Measurements from ENCODE around the gene PDE4D.

The PDE4D gene

DNA sequence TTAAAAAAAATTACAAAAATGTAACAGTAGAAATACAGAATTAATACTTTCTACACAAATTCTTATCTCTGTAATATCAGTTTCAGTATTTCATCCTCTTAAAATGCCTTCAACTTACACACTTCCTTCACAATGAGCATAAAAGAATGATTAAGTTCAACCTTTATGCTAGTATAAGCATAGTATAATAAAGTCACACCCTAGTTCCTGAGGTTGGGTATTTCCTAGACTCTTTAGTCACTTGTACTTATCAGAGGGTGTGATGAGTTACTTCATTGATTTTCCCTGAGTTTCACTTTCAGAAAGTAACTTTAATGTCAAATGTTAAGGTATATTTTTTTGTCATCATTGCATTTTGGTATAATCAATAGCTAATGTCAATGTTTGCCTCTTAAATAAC is 302.4 kb downstream of the PDE4D start:
- Histone ChIP-seq H4K8ac (ENCODE audit: low read depth, low read length) (no peak overlapping the region), H2AFZ (ENCODE audit: low read length) (no peak overlapping the region), H2BK15ac (ENCODE audit: low read length) (no peak overlapping the region), H2BK5ac (ENCODE audit: low read length) (no peak overlapping the region), H3K27me3 (ENCODE audit: control insufficient read depth in 3 of 3, insufficient read depth in 3 of 3, low read depth in 1 of 3, low read length in 3 of 3) (no peaks in the 10 kb centered on the region), H3K79me1 (ENCODE audit: low read depth, low read length) (no peaks in the 10 kb centered on the region), H3K36me3 (replicated peaks in 1 of 2; ENCODE audit: control insufficient read depth in 2 of 2, insufficient read depth in 2 of 2, low read length in 2 of 2) (no peaks in the 10 kb centered on the region), H4K91ac (ENCODE audit: low read depth, low read length, poor library complexity) (no peak overlapping the region), H2BK12ac (ENCODE audit: low read length) (no peak overlapping the region), H3K4me1 (ENCODE audit: control insufficient read depth in 2 of 2, insufficient read depth in 1 of 2, low read depth in 1 of 2, low read length in 2 of 2) (peaks cover 7 to 16% of the 10 kb centered on the region in 2 donors), H3K27ac (replicated peaks; ENCODE audit: low read length) (no peak overlapping the region), H3K14ac (ENCODE audit: low read length) (no peak overlapping the region), H3K4me2 (ENCODE audit: insufficient read depth, low read length, poor library complexity, severe bottlenecking) (no peak overlapping the region), H3K9me3 (replicated peaks in 1 of 2; ENCODE audit: control insufficient read depth in 2 of 2, insufficient read depth in 1 of 2, low read depth in 1 of 2, low read length in 2 of 2) (peaks cover 0 to 5% of the 10 kb centered on the region in 2 donors), H3K18ac (ENCODE audit: low read length) (no peak overlapping the region), H3K4me3 (ENCODE audit: low read length in 2 of 2) (no peak overlapping the region), H2AK5ac (ENCODE audit: low read depth, low read length) (no peak overlapping the region), H2BK120ac (ENCODE audit: low read depth, low read length) (no peak overlapping the region), H3K4ac (ENCODE audit: low read length) (no peak overlapping the region), H3K9ac (ENCODE audit: low read depth, low read length, poor library complexity) (no peak overlapping the region), H3K23ac (ENCODE audit: low read depth, low read length, poor library complexity) (no peak overlapping the region)
- no peak for DNase-seq (ENCODE audit: low spot score)

DNA sequence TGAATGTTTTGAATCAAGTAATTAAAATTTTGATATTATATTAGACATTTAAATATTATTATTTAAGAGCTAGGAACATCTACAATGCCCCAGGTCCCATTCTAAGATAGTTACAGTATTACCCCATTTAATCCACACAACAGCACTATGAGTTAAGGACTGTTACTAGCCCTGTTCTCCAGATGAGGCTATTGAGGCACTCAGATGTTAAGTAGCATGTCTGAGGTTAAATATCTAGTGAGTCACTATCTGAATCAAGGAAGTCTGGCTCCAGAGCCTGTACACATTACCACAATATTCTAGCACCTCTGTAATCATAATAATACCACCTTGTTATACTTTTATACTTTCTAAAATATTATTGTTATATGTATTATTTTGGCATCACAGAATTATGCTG is 304.6 kb downstream of the PDE4D start:
- no peak overlapping the region for H2AFZ ChIP-seq (ENCODE audit: low read length)
- no peak overlapping the region for H3K23ac ChIP-seq (ENCODE audit: low read depth, low read length, poor library complexity)
- H2BK12ac ChIP-seq (ENCODE audit: low read length) = no peak overlapping the region
- H2BK15ac ChIP-seq (ENCODE audit: low read length) = no peak overlapping the region
- no peak overlapping the region for H3K9ac ChIP-seq (ENCODE audit: low read depth, low read length, poor library complexity)
- no peak overlapping the region for H3K27ac ChIP-seq (replicated peaks; ENCODE audit: low read length)
- no peak overlapping the region for H3K4me3 ChIP-seq (ENCODE audit: low read length in 2 of 2)
- no peak overlapping the region for H3K4ac ChIP-seq (ENCODE audit: low read length)
- no peak for DNase-seq (ENCODE audit: low spot score)
- H2BK5ac ChIP-seq (ENCODE audit: low read length) = no peak overlapping the region
- H4K91ac ChIP-seq (ENCODE audit: low read depth, low read length, poor library complexity) = no peak overlapping the region
- no peak overlapping the region for H4K8ac ChIP-seq (ENCODE audit: low read depth, low read length)
- H2AK5ac ChIP-seq (ENCODE audit: low read depth, low read length) = no peak overlapping the region
- H3K27me3 ChIP-seq (ENCODE audit: control insufficient read depth in 3 of 3, insufficient read depth in 3 of 3, low read depth in 1 of 3, low read length in 3 of 3) = no peaks in the 10 kb centered on the region
- H3K14ac ChIP-seq (ENCODE audit: low read length) = no peak overlapping the region
- no peak overlapping the region for H3K18ac ChIP-seq (ENCODE audit: low read length)
- no peak overlapping the region for H2BK120ac ChIP-seq (ENCODE audit: low read depth, low read length)
- H3K36me3 ChIP-seq (replicated peaks in 1 of 2; ENCODE audit: control insufficient read depth in 2 of 2, insufficient read depth in 2 of 2, low read length in 2 of 2) = no peaks in the 10 kb centered on the region
- H3K9me3 ChIP-seq (replicated peaks in 1 of 2; ENCODE audit: control insufficient read depth in 2 of 2, insufficient read depth in 1 of 2, low read depth in 1 of 2, low read length in 2 of 2) = no peaks in the 10 kb centered on the region
- H3K4me2 ChIP-seq (ENCODE audit: insufficient read depth, low read length, poor library complexity, severe bottlenecking) = no peak overlapping the region
- H3K4me1 ChIP-seq (ENCODE audit: control insufficient read depth in 2 of 2, insufficient read depth in 1 of 2, low read depth in 1 of 2, low read length in 2 of 2) = peaks cover 7 to 34% of the 10 kb centered on the region in 2 donors
- H3K79me1 ChIP-seq (ENCODE audit: low read depth, low read length) = no peaks in the 10 kb centered on the region

DNA sequence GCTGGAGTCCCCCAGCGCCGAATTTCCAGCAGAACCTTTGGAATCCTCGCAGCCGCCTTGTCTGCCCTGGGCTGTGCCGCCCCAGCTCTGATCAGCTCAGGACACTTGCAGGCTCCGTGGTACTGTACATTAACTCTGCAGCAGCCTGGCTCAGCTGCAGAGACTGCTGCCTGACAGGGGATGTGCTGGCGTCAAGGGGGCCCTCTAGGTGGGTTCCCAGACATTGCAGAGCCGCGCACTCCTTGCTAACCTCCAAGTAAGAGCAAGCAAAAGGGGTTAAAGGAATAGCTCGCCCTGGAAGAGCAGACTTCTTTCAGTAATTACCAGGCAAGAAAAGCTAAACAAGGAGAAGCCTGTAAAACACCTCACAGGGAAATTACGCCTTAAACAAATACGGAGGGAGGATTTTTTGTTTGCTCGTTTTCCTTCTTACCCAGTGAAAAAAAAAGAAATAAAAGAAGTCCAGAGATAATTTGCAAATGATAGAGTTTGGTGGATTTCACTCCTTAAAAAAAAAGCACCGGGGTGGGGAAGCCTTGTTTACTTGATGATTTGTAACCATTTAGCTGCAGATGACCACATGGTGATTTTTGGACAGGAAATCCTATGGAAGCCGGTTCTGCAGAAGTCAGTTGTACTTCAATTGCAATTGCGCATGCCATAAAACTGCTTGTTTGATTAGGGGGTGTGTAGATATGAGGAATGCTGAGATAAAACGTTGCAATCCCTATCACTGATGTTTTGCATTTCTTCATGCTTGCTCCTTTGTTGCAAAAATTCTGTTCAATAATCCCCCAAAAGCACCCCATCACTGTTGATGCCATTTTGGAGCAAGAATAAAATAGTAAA is 305.8 kb downstream of the PDE4D start:
- peaks cover 7 to 36% of the 10 kb centered on the region in 2 donors for H3K4me1 ChIP-seq (ENCODE audit: control insufficient read depth in 2 of 2, insufficient read depth in 1 of 2, low read depth in 1 of 2, low read length in 2 of 2)
- H3K23ac ChIP-seq (ENCODE audit: low read depth, low read length, poor library complexity) = no peak overlapping the region
- no peak overlapping the region for H2BK120ac ChIP-seq (ENCODE audit: low read depth, low read length)
- H3K36me3 ChIP-seq (replicated peaks in 1 of 2; ENCODE audit: control insufficient read depth in 2 of 2, insufficient read depth in 2 of 2, low read length in 2 of 2) = no peaks in the 10 kb centered on the region
- H3K9ac ChIP-seq (ENCODE audit: low read depth, low read length, poor library complexity) = no peak overlapping the region
- peak overlapping the region in 1 of 2 donors; percentile 41 for H3K4me3 ChIP-seq (ENCODE audit: low read length in 2 of 2)
- no peak overlapping the region for H3K14ac ChIP-seq (ENCODE audit: low read length)
- H2AK5ac ChIP-seq (ENCODE audit: low read depth, low read length) = no peak overlapping the region
- no peak overlapping the region for H2BK15ac ChIP-seq (ENCODE audit: low read length)
- H2AFZ ChIP-seq (ENCODE audit: low read length) = peak overlapping the region; percentile 85
- no peak overlapping the region for H2BK12ac ChIP-seq (ENCODE audit: low read length)
- peak; percentile 58 for DNase-seq (ENCODE audit: low spot score)
- no peak overlapping the region for H3K27ac ChIP-seq (replicated peaks; ENCODE audit: low read length)
- WGBS, 2 donors (ENCODE audit: extremely low coverage in 2 of 2, insufficient read length in 2 of 2, insufficient replicate concordance in 1 of 2) = no CpG with 5 or more reads among the region's 17 CpGs
- no peak overlapping the region for H3K18ac ChIP-seq (ENCODE audit: low read length)
- H2BK5ac ChIP-seq (ENCODE audit: low read length) = no peak overlapping the region
- no peak overlapping the region for H4K8ac ChIP-seq (ENCODE audit: low read depth, low read length)
- H3K4ac ChIP-seq (ENCODE audit: low read length) = no peak overlapping the region
- H3K4me2 ChIP-seq (ENCODE audit: insufficient read depth, low read length, poor library complexity, severe bottlenecking) = no peak overlapping the region
- H4K91ac ChIP-seq (ENCODE audit: low read depth, low read length, poor library complexity) = no peak overlapping the region
- H3K9me3 ChIP-seq (replicated peaks in 1 of 2; ENCODE audit: control insufficient read depth in 2 of 2, insufficient read depth in 1 of 2, low read depth in 1 of 2, low read length in 2 of 2) = no peaks in the 10 kb centered on the region
- H3K79me1 ChIP-seq (ENCODE audit: low read depth, low read length) = no peaks in the 10 kb centered on the region
- H3K27me3 ChIP-seq (ENCODE audit: control insufficient read depth in 3 of 3, insufficient read depth in 3 of 3, low read depth in 1 of 3, low read length in 3 of 3) = no peaks in the 10 kb centered on the region

DNA sequence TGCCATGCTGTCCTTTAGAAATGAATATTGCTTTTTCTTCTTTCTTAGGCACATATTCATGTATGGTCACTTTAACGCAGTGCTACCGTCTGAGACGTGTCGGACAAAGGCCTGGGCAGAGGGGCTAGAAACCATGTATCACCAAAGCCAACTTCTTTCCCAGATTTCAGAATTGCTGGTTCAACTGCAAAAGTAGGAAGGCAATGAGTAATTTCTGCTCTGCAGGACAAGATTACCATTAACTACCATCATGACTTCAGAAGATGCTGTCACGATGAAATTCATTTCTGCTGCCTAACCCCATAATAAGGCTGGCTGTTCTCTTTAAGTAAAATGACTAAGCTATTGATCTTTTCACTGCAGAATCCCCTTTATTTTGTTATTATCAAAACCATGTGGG is 306.7 kb downstream of the PDE4D start:
- peak overlapping the region; percentile 85 for H2AFZ ChIP-seq (ENCODE audit: low read length)
- no peak overlapping the region for H4K91ac ChIP-seq (ENCODE audit: low read depth, low read length, poor library complexity)
- H4K8ac ChIP-seq (ENCODE audit: low read depth, low read length) = no peak overlapping the region
- H2AK5ac ChIP-seq (ENCODE audit: low read depth, low read length) = no peak overlapping the region
- no peak overlapping the region for H3K9ac ChIP-seq (ENCODE audit: low read depth, low read length, poor library complexity)
- H3K4me3 ChIP-seq (ENCODE audit: low read length in 2 of 2) = peak overlapping the region in 1 of 2 donors; percentile 41
- H3K4me2 ChIP-seq (ENCODE audit: insufficient read depth, low read length, poor library complexity, severe bottlenecking) = no peak overlapping the region
- H3K4ac ChIP-seq (ENCODE audit: low read length) = no peak overlapping the region
- no peak overlapping the region for H3K14ac ChIP-seq (ENCODE audit: low read length)
- WGBS, 2 donors (ENCODE audit: extremely low coverage in 2 of 2, insufficient read length in 2 of 2, insufficient replicate concordance in 1 of 2) = no CpG with 5 or more reads among the region's 5 CpGs
- H2BK15ac ChIP-seq (ENCODE audit: low read length) = no peak overlapping the region
- H3K9me3 ChIP-seq (replicated peaks in 1 of 2; ENCODE audit: control insufficient read depth in 2 of 2, insufficient read depth in 1 of 2, low read depth in 1 of 2, low read length in 2 of 2) = no peaks in the 10 kb centered on the region
- H3K4me1 ChIP-seq (ENCODE audit: control insufficient read depth in 2 of 2, insufficient read depth in 1 of 2, low read depth in 1 of 2, low read length in 2 of 2) = peaks cover 5 to 35% of the 10 kb centered on the region in 2 donors
- H3K23ac ChIP-seq (ENCODE audit: low read depth, low read length, poor library complexity) = no peak overlapping the region
- H3K79me1 ChIP-seq (ENCODE audit: low read depth, low read length) = no peaks in the 10 kb centered on the region
- H2BK12ac ChIP-seq (ENCODE audit: low read length) = no peak overlapping the region
- H3K18ac ChIP-seq (ENCODE audit: low read length) = no peak overlapping the region
- no peaks in the 10 kb centered on the region for H3K36me3 ChIP-seq (replicated peaks in 1 of 2; ENCODE audit: control insufficient read depth in 2 of 2, insufficient read depth in 2 of 2, low read length in 2 of 2)
- DNase-seq (ENCODE audit: low spot score) = no peak
- H3K27me3 ChIP-seq (ENCODE audit: control insufficient read depth in 3 of 3, insufficient read depth in 3 of 3, low read depth in 1 of 3, low read length in 3 of 3) = no peaks in the 10 kb centered on the region
- no peak overlapping the region for H3K27ac ChIP-seq (replicated peaks; ENCODE audit: low read length)
- no peak overlapping the region for H2BK5ac ChIP-seq (ENCODE audit: low read length)
- H2BK120ac ChIP-seq (ENCODE audit: low read depth, low read length) = no peak overlapping the region
